ENCODE data around the gene CEP128.
A peak's percentile ranks its signal among the peaks of the same experiment; 100 is the strongest.
"Not testable (repeated sequence)": the region's sequence is repeated elsewhere in the genome, so short reads cannot be mapped to it uniquely, and the experiment has no call there.

CEP128 gene

DNA sequence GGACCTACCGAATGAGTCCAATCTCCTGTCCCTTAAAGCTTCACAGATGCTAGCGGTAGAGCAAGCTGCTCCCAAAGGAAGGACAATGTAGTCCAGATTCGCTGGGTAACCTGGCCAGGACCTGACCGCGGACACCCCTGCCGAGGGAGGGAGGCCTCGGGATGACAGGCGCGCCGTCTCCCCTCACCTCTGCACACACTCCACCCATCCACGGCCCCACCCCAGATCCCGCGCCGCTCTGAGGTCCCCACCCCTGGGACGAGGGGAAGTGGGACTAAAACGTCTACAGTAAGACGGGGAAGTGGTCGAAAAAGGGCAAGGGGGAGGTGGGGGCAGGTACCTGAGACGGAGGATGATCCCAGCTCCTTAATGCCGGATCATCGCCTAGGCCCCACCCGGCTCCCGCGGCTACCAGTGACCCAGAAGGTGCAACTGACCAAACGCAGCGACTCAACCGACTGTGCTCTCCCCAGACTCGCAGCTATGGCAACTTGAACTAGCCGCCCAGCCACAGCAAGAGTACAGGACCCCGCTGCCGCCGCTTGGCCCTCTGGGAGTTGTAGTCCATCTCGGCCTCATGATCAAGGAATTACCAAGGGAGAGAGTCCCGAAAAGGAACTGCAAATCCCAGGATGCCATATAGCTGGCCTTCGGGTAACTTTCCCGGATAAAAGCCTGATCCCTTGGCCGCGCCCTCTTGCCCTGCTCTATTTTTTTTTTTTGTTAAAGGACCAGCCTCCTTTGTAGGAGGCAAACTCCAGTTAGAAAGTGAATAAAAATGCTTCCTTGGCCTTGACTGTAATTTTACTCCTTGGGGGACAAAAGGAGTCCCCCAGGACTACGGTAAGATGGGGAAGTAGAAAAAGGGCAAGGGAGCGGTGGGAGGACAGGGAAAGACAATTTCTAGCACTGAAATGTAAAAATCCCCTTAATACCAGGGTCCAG, at the start of gene CEP128:
TSS of gene CEP128 (minus strand) at position 498 of the 945 bp plus-strand sequence.
- peak; percentile 85 for DNase-seq

- DNase-seq: no peak
Observed at GRCh38 chr14:80988735-80989429, 47.3 kb upstream of the CEP128 start.

DNA sequence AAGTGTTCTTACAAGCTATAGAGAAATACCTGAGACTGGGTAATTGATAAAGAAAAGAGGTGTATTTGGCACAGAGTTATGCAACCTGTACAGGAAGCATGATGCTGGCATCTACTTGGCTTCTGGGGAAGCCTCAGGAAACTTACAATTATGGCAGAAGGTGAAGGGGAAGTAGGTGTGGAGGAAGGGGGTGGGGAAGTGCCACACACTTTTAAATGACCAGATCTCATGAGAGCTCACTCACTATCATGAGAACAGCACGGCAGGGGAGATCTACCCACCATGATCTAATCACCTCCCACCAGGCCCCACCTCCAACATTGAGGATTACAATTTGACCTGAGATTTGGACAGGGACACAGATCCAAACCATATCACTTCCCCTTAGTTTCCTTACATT, 46.7 kb upstream of the CEP128 start:
- no peak for DNase-seq

DNA sequence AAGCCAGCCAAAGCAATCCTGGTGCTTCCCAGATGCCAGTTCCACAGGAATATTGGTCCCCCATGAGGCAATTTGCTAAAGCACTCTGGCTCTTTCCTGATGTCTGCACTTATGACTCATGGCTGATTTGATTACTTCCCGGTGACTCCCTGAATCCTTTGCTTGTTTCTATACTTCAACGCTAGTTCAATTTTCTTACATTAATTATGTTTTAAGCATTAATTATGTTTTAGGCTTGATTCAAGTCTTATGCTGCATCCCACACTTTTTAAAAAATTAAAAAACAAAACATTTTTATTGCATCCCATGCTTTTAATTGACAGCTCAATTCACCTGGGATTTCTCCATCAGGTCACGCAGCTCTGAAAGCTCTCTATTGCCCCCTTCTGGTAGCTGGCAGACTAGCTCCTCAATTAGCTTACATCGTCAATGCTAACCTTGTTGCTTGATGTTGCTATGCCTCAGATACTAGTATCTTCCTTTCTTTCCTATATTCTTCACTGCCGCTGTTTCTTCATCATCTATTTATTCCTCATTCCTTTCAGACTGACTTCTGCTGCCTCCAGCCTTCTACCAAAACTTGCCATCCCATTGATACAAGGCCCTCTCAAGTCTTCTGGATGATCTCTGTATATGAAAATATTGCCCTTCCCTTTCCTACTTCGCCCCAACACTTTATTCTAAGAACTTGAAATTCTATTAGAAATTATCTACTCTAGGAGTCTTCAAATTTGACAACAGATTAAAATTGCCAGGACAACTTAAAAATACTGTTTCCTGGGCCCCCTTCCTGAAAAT, 45.9 kb upstream of the CEP128 start:
- DNase-seq: peak; percentile 48

GRCh38 chr14:80982711-80983110, 41.2 kb upstream of the CEP128 start:
- DNase-seq: no peak

GRCh38 chr14:80981673-80982072, 40.1 kb upstream of the CEP128 start:
- no peak for DNase-seq

DNA sequence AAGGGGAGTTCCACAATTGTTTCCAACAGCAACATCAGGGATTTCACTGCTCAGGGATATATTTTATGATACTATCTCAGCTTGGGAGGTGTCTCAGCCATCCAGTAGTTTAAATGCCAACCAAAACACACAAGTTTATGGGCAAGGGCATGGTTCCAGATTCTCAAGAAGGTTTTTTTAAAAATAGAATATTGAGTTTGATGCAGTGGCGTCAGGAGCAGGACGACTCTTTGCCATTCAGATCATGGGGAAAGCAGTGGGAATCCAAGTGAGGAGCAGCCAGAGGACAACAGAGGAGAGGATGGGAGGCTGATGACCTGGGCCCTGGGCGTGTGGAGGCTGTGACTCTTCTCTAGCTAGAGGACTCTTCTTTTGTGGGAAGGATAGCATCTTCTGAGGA, 39.6 kb upstream of the CEP128 start:
- no peak for DNase-seq

DNA sequence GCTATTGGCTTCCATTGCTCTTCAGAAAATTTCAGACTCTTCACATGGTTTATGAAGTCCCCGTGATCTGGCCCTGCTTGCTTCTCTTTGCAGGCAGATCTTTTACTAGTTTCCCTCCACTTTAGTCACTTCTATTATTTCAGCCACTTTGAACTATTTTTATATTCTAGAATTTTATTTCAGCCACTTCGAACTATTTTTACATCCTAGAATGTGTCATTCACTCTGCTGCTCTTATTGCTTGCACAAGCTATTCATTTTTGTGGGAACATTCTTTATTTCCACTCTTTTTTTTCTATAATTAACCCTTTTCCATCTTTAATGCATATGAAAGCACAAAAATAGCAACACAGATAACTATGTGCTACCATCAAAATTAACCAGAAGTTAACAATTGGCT, 38.4 kb upstream of the CEP128 start:
- no peak for DNase-seq

- DNase-seq: no peak
Observed at GRCh38 chr14:80978403-80978802, 36.9 kb upstream of the CEP128 start.

DNA sequence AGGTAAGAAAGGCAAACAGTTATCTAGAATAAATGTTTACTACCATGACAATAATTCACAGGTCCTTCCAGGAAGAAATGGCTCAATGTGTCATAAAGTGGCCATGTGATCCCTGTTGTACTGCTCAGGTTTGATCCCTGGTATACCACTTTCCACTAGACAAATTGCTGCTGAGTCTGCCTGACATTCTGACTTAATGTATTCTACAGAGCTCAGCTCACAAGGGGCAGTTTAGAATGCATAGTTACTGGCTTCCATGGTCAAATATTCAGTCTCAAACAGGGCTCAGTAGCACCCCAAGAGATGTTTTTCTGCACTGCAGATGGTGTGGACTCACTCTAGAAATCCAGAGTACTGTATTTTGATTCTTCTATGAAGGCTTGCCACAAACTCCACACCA, 35.7 kb upstream of the CEP128 start:
- no peak for DNase-seq

GRCh38 chr14:80974679-80975078, 33.1 kb upstream of the CEP128 start:
- no peak for DNase-seq

GRCh38 chr14:80973931-80974641, 32.5 kb upstream of the CEP128 start:
- DNase-seq: no peak

DNA sequence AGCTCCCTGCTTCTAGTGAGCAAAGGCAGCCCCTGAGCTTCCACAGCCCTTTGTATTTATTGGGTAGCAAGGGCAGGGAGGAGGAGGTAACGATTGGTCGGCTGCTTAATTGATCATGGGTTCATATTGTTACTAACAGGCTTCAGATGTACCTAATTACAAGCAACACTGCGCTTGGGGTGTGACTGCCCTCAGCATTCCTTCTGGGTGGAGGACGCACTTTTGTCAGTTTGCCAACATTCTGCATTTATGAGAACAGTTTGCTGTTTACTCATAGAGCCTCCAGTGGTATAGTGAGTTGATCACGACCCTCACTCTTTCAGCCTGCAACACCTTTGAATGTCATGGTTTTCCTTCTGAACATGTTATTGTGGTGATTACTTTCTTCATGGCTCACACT, 23.5 kb upstream of the CEP128 start:
- no peak for DNase-seq

- DNase-seq: peak; percentile 17
Observed at GRCh38 chr14:80959496-80959895, 18.0 kb upstream of the CEP128 start.

- DNase-seq: no peak
Observed at GRCh38 chr14:80958939-80959338, 17.4 kb upstream of the CEP128 start.

DNA sequence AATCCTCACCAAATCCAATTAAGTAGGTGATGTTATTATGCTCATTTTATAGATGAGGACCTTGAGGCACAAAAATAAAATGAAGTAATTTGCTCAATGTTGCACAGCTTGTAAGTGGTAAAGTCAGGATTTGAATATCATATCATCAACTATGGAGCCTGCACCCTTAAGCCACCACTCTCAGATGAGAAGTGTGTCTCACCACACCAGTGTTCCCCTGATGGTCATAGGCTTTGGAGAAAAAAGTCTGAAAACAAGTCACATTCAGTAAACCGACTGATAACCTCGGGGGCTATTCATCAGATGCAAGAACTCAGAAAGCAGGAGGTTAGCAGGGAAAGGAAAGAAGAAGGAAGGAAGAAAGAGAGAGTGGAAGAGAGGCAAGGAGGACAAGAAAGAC, 16.7 kb upstream of the CEP128 start:
- no peak for DNase-seq

GRCh38 chr14:80957613-80958012, 16.1 kb upstream of the CEP128 start:
- DNase-seq: no peak

GRCh38 chr14:80956922-80957321, 15.4 kb upstream of the CEP128 start:
- no peak for DNase-seq

- no peak for DNase-seq
Observed at GRCh38 chr14:80956102-80956501, 14.6 kb upstream of the CEP128 start.

- no peak for DNase-seq
Observed at GRCh38 chr14:80955416-80955941, 13.9 kb upstream of the CEP128 start, which contains the start of gene TSHR. TSHR (plus strand) TSS chr14:80955621; CDS start chr14:80955681, 60 bp downstream.

- DNase-seq: peak; percentile 70
Observed at GRCh38 chr14:80954687-80955299, 13.3 kb upstream of the CEP128 start.

DNA sequence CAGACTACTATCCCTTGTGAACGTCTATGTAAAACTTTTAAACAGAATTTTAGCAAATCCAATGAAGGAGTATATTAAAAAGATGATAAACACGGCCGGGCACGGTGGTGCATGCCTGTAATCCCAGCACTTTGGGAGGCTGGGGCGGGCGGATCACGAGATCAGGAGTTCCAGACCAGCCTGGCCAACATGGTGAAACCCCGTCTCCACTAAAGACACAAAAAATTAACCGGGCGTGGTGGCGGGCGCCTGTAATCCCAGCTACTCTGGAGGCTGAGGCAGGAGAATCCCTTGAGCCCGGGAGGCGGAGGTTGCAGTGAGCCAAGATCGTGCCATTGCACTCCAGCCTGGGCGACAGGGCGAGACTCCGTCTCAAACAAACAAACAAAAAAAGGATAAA, 11.7 kb upstream of the CEP128 start:
- DNase-seq: not testable (repeated sequence)
